Caco-2 (cell line): Measurements from ENCODE around the gene MGAT5B. TPM values are rescaled to one million over a fixed set of nuclear protein-coding genes. Genes with fewer than 3 reads are reported as not detected.

ENCODE experiments used
- BruUV-seq: library from RNA; stranded (reverse); fragments of 400-500 nt; replicated peaks from 2 replicates; lab custom pipeline; 2021; lab: Mats Ljungman, UMichigan
- CTCF ChIA-PET: fragments of 300-600 bp; sonication (Branson Sonifier 250); formaldehyde crosslinking; loops from one replicate; lab custom pipeline; 2022; ENCODE audit warnings: antibody characterized with exemption; lab: Charles Lee
- POLR2A ChIA-PET: fragments of 300-600 bp; sonication (Branson Sonifier 250); formaldehyde crosslinking; loops from one replicate; lab custom pipeline; 2022; ENCODE audit warnings: antibody characterized with exemption; lab: Charles Lee
- DNase-seq, 2 experiments: peaks; one replicate each; pipeline versions ENCODE4 v3.0.0 to v3.0.0-alpha.2; 2020 to 2022
- H3K27me3 ChIP-seq: replicated peaks from 2 replicates; pipeline ENCODE4 v1.6.0; 2011; ENCODE audit warnings: low read length; ENCODE audit not compliant: control insufficient read depth, insufficient read depth
- H3K36me3 ChIP-seq: 2 replicates; pipeline ENCODE4 v1.5.1; 2011; ENCODE audit warnings: low read length; ENCODE audit not compliant: control insufficient read depth, insufficient read depth
- H3K4me1 ChIP-seq: fragments of 250-450 bp; sonication (Bioruptor Pico); 2 replicates; pipeline ENCODE4 v1.5.1; 2020; ENCODE audit warnings: mild to moderate bottlenecking
- H3K4me3 ChIP-seq: 2 replicates; pipeline ENCODE4 v1.5.1; 2011; ENCODE audit warnings: low read depth, mild to moderate bottlenecking, control low read depth, low read length
- H3K9me3 ChIP-seq: fragments of 250-450 bp; sonication (Bioruptor Pico); 2 replicates; pipeline ENCODE4 v1.5.1; 2020; ENCODE audit warnings: mild to moderate bottlenecking, moderate library complexity
- H3K27ac Mint-ChIP-seq: one replicate; pipeline ENCODE4 v1.8.0; 2022; ENCODE audit warnings: mixed read lengths; ENCODE audit not compliant: unreplicated experiment
- H3K27me3 Mint-ChIP-seq: one replicate; pipeline ENCODE4 v1.8.0; 2022; ENCODE audit warnings: mixed read lengths; ENCODE audit not compliant: insufficient read depth, unreplicated experiment
- H3K36me3 Mint-ChIP-seq: one replicate; pipeline ENCODE4 v1.8.0; 2022; ENCODE audit warnings: mild to moderate bottlenecking, mixed read lengths; ENCODE audit not compliant: insufficient read depth, unreplicated experiment
- H3K4me1 Mint-ChIP-seq: one replicate; pipeline ENCODE4 v1.8.0; 2022; ENCODE audit warnings: low read depth, mixed read lengths; ENCODE audit not compliant: unreplicated experiment
- H3K4me3 Mint-ChIP-seq: one replicate; pipeline ENCODE4 v1.8.0; 2022; ENCODE audit warnings: mild to moderate bottlenecking, moderate library complexity, mixed read lengths; ENCODE audit not compliant: unreplicated experiment
- H3K9me3 Mint-ChIP-seq: one replicate; pipeline ENCODE4 v1.8.0; 2022; ENCODE audit warnings: mixed read lengths; ENCODE audit not compliant: unreplicated experiment
- intact Hi-C: fragments of 100-400 bp; cut with micrococcal nuclease; formaldehyde crosslinking; loops from one replicate; pipeline ENCODE4 v1.10.0; 2022; ENCODE audit not compliant: unreplicated experiment
- total RNA-seq: library from RNA; stranded (reverse); gene quantifications from 2 replicates; pipeline ENCODE4 v1.2.3, GENCODE V29; 2022
- TF ChIP-seq, protein P1 (sequence below), 2 experiments: fragments of 200-600 bp in 1 of 2; IDR thresholded peaks; 1 replicate in 1 of 2; 2 replicates in 1 of 2; pipeline versions ENCODE4 v1.5.1 to v1.8.0; 2011 to 2022; ENCODE audit warnings: antibody characterized with exemption in 1 of 2, control low read depth in 1 of 2, inconsistent platforms in 1 of 2, low read depth in 1 of 2, low read length in 1 of 2, mild to moderate bottlenecking in 1 of 2, moderate library complexity in 1 of 2; ENCODE audit not compliant: insufficient read depth in 1 of 2, severe bottlenecking in 1 of 2, unreplicated experiment in 1 of 2

MGAT5B gene
- total RNA-seq, 1 experiment from 2014 or later = 9.1 TPM

DNA sequence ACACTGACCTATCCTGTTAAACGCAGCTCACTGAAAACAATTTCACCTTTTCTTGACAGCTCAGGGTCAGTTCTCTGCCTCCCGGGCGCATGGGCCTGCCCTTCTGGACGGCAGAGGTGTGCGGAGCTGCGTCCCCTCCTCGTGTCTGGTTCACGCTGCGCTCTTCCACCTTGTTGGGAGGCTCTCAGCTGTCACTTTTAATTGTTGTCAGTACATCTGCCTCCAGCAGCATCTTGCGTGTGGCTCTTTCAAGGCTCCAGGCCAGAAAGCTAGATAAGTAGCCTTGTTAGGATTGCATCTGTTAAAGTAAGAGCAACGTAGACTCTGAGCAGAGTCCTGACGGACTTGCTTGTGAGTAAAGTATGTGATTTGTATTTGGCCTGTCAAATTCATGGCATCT lies 59.4 kb downstream of the MGAT5B start:
- Mint-ChIP-seq H3K27me3 (no peaks in the 10 kb centered on the region), H3K4me3 (no peak overlapping the region), H3K36me3 (no peaks in the 10 kb centered on the region), H3K27ac (no peak overlapping the region), H3K4me1 (no peaks in the 10 kb centered on the region), H3K9me3 (no peaks in the 10 kb centered on the region)
- Histone ChIP-seq H3K27me3 (no peaks in the 10 kb centered on the region), H3K4me3 (no peak overlapping the region), H3K9me3 (no peaks in the 10 kb centered on the region), H3K4me1 (no peaks in the 10 kb centered on the region), H3K36me3 (no peaks in the 10 kb centered on the region)
- intact Hi-C loops = no loop called here
- ChIA-PET POLR2A (interaction anchor here (0.6 kb wide), 1 partner anchor 371 kb away, joined by 4 read pairs; no protein-coding TSS in a partner anchor), CTCF (interaction anchor here (1.0 kb wide), 1 partner anchor 59 kb away, joined by 3 read pairs; the partner anchor contains the start of gene MGAT5B)
- BruUV-seq = no TSS peak
- TF ChIP-seq, protein P1, sequence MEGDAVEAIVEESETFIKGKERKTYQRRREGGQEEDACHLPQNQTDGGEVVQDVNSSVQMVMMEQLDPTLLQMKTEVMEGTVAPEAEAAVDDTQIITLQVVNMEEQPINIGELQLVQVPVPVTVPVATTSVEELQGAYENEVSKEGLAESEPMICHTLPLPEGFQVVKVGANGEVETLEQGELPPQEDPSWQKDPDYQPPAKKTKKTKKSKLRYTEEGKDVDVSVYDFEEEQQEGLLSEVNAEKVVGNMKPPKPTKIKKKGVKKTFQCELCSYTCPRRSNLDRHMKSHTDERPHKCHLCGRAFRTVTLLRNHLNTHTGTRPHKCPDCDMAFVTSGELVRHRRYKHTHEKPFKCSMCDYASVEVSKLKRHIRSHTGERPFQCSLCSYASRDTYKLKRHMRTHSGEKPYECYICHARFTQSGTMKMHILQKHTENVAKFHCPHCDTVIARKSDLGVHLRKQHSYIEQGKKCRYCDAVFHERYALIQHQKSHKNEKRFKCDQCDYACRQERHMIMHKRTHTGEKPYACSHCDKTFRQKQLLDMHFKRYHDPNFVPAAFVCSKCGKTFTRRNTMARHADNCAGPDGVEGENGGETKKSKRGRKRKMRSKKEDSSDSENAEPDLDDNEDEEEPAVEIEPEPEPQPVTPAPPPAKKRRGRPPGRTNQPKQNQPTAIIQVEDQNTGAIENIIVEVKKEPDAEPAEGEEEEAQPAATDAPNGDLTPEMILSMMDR (IDR thresholded peaks at IDR 0.05; ENCODE audit: insufficient read depth in 1 of 2, low read depth in 1 of 2, low read length in 1 of 2, severe bottlenecking in 1 of 2, unreplicated experiment in 1 of 2) = no peak
- DNase-seq = no peak

DNA sequence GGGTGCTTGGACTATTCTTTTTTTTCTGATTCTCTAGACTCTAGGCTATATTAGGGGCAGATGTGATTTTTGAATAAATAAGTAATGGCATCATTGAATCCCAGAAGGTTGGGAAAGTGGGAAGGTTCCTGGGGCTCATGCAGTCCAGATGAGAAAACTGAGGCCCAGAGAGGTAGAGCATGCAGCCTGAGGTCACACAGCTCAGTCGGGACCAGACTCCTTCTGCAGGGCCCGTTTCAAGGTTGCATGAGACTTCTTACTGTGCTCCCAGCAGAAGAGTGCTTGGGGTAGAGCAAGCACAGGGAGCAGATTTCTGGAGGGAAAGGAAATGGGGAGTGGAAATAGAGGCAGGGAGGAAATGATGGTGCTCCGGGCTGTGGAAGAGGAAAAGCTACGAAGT lies 59.8 kb downstream of the MGAT5B start:
- DNase-seq = no peak
- ChIA-PET POLR2A (no interaction called here), CTCF (interaction anchor here (1.0 kb wide), 1 partner anchor 60 kb away, joined by 3 read pairs; the partner anchor contains the start of gene MGAT5B)
- Mint-ChIP-seq H3K36me3 (no peaks in the 10 kb centered on the region), H3K9me3 (no peaks in the 10 kb centered on the region), H3K4me1 (no peaks in the 10 kb centered on the region), H3K27ac (no peak overlapping the region), H3K4me3 (no peak overlapping the region), H3K27me3 (no peaks in the 10 kb centered on the region)
- no peaks in the 10 kb centered on the region for H3K27me3 ChIP-seq
- BruUV-seq = no TSS peak
- no peaks in the 10 kb centered on the region for H3K36me3 ChIP-seq
- H3K9me3 ChIP-seq = no peaks in the 10 kb centered on the region
- intact Hi-C loops = no loop called here
- no peak overlapping the region for H3K4me3 ChIP-seq
- H3K4me1 ChIP-seq = no peaks in the 10 kb centered on the region
- TF ChIP-seq, protein P1 (IDR thresholded peaks at IDR 0.05; ENCODE audit: insufficient read depth in 1 of 2, low read depth in 1 of 2, low read length in 1 of 2, severe bottlenecking in 1 of 2, unreplicated experiment in 1 of 2) = no peak

DNA sequence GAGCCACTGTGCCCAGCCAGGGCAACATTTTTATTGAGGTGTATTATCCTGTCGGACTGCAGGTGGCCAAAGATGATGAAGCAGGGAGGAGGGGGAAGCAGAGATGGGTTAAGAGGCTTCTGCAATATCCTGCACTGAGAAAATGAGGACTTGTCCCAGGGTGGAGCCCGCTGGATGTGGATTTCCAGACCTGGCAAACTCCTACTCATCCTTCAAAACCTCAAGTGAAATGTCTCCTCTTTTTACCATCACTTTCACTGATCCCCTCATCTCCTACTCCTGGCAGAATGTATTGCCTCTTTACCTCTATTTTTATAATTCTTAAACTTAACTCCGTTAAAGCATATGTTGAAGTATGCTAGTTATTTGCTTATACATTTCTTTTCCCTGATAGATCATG lies 60.9 kb downstream of the MGAT5B start:
- no peaks in the 10 kb centered on the region for H3K27me3 ChIP-seq
- H3K9me3 ChIP-seq = no peaks in the 10 kb centered on the region
- POLR2A ChIA-PET = no interaction called here
- Mint-ChIP-seq H3K27ac (no peak overlapping the region), H3K4me1 (peaks cover 2% of the 10 kb centered on the region), H3K27me3 (no peaks in the 10 kb centered on the region), H3K36me3 (no peaks in the 10 kb centered on the region), H3K9me3 (no peaks in the 10 kb centered on the region), H3K4me3 (no peak overlapping the region)
- H3K4me1 ChIP-seq = peaks cover 1% of the 10 kb centered on the region; the same call in 1 of the 2 replicates
- no peak for DNase-seq
- H3K36me3 ChIP-seq = no peaks in the 10 kb centered on the region
- intact Hi-C loops = no loop called here
- H3K4me3 ChIP-seq = no peak overlapping the region
- TF ChIP-seq, protein P1 (IDR thresholded peaks at IDR 0.05; ENCODE audit: insufficient read depth in 1 of 2, low read depth in 1 of 2, low read length in 1 of 2, severe bottlenecking in 1 of 2, unreplicated experiment in 1 of 2) = no peak
- BruUV-seq = no TSS peak
- CTCF ChIA-PET = no interaction called here
